Endothelial cell of umbilical vein (primary cell): Measurements from ENCODE around the gene CFAP210. TPM values are rescaled to one million over a fixed set of nuclear protein-coding genes. Genes with fewer than 3 reads are reported as not detected.

Experiments
- BruUV-seq: library from RNA; stranded (reverse); fragments of 400-500 nt; replicated peaks from 2 replicates; lab custom pipeline; 2021; lab: Mats Ljungman, UMichigan
- CTCF ChIA-PET: fragments of 300-600, 350-600 bp; sonication (Branson Sonifier 250); formaldehyde crosslinking; loops from one replicate; lab custom pipeline; 2021; ENCODE audit warnings: antibody characterized with exemption, inconsistent platforms; lab: Charles Lee
- POLR2A ChIA-PET: fragments of 300-600, 350-600 bp; sonication (Branson Sonifier 250); formaldehyde crosslinking; loops from one replicate; lab custom pipeline; 2021; ENCODE audit warnings: antibody characterized with exemption, inconsistent platforms; lab: Charles Lee
- DNase-seq: peaks from one replicate; pipeline ENCODE4 v3.0.0-alpha.2; 2011; ENCODE audit warnings: low read depth, low spot score
- FAIRE-seq: peaks from 2 replicates; lab custom pipeline; 2011; peaks lifted over from hg19 to GRCh38; lab: Jason Lieb, UNC
- H2AFZ ChIP-seq: 2 replicates; pipeline ENCODE4 v1.6.0; 2012; ENCODE audit warnings: low read depth, low read length, control low read depth, inconsistent platforms
- H3K27ac ChIP-seq: 2 replicates; pipeline ENCODE4 v1.5.1; 2011; ENCODE audit warnings: low read depth, mild to moderate bottlenecking, control low read depth, low read length, moderate library complexity; ENCODE audit not compliant: insufficient read depth
- H3K27me3 ChIP-seq, 2 experiments: 2 replicates each; pipeline versions ENCODE4 v1.6.0 to v1.6.1; 2011; ENCODE audit warnings: low read length in 2 of 2, mixed read lengths in 1 of 2; ENCODE audit not compliant: control insufficient read depth in 2 of 2, insufficient read depth in 2 of 2
- H3K36me3 ChIP-seq, 2 experiments: 2 replicates in 1 of 2; 3 replicates in 1 of 2; pipeline ENCODE4 v1.5.1; 2011; ENCODE audit warnings: low read length in 2 of 2, mild to moderate bottlenecking in 1 of 2, moderate library complexity in 1 of 2; ENCODE audit not compliant: control insufficient read depth in 2 of 2, insufficient read depth in 2 of 2; ENCODE audit errors: extremely low read depth in 1 of 2
- H3K4me1 ChIP-seq: 3 replicates; pipeline ENCODE4 v1.5.1; 2011; ENCODE audit warnings: mild to moderate bottlenecking, low read length; ENCODE audit not compliant: control insufficient read depth, insufficient read depth; ENCODE audit errors: extremely low read depth
- H3K4me2 ChIP-seq: 2 replicates; pipeline ENCODE4 v1.6.1; 2011; ENCODE audit warnings: low read length, control low read depth, mixed read lengths; ENCODE audit not compliant: insufficient read depth
- H3K4me3 ChIP-seq, 3 experiments: fragments of 200-600 bp in 1 of 3; sonication (generic), shearing (Covaris generic) in 1 of 3; replicated peaks in 1 of 3; 2 replicates each; pipeline ENCODE4 v1.5.1; 2011 to 2016; ENCODE audit warnings: control low read depth in 3 of 3, low read length in 3 of 3, mild to moderate bottlenecking in 2 of 3, inconsistent platforms in 1 of 3, low read depth in 1 of 3, moderate library complexity in 1 of 3; ENCODE audit not compliant: insufficient read depth in 1 of 3
- H3K79me2 ChIP-seq: 2 replicates; pipeline ENCODE4 v1.6.0; 2012; ENCODE audit warnings: low read length, inconsistent platforms; ENCODE audit not compliant: control insufficient read depth, insufficient read depth
- H3K9ac ChIP-seq: replicated peaks from 2 replicates; pipeline ENCODE3; 2011; ENCODE audit warnings: low read length, control low read depth; ENCODE audit not compliant: insufficient read depth; ENCODE audit errors: extremely low read depth
- H3K9me1 ChIP-seq: replicated peaks from 3 replicates; pipeline ENCODE4 v1.6.0; 2011; ENCODE audit warnings: mild to moderate bottlenecking, low read length; ENCODE audit not compliant: control insufficient read depth, insufficient read depth; ENCODE audit errors: extremely low read depth
- H3K9me3 ChIP-seq: replicated peaks from 2 replicates; pipeline ENCODE4 v1.5.1; 2012; ENCODE audit warnings: low read length, inconsistent platforms; ENCODE audit not compliant: control insufficient read depth, insufficient read depth
- H4K20me1 ChIP-seq: replicated peaks from 2 replicates; pipeline ENCODE3; 2011; ENCODE audit warnings: mild to moderate bottlenecking, low read length; ENCODE audit not compliant: control insufficient read depth, insufficient read depth; ENCODE audit errors: extremely low read depth
- EZH2 ChIP-seq: IDR thresholded peaks from 2 replicates; pipeline ENCODE4 v1.6.1; 2012; ENCODE audit warnings: borderline replicate concordance, low read depth, mild to moderate bottlenecking, moderate library complexity, low read length, inconsistent platforms; ENCODE audit not compliant: severe bottlenecking
- FOS ChIP-seq: IDR thresholded peaks from 2 replicates; pipeline ENCODE4 v1.6.1; 2011; ENCODE audit warnings: mild to moderate bottlenecking, low read length, moderate library complexity, borderline replicate concordance; ENCODE audit not compliant: insufficient read depth
- GATA2 ChIP-seq: IDR thresholded peaks from 2 replicates; pipeline ENCODE4 v1.7.0; 2011; ENCODE audit warnings: low read depth, mild to moderate bottlenecking, moderate library complexity, mixed read lengths, low read length; ENCODE audit not compliant: insufficient read length, insufficient read depth
- JUN ChIP-seq: IDR thresholded peaks from 2 replicates; pipeline ENCODE4 v1.6.1; 2011; ENCODE audit warnings: borderline replicate concordance, low read depth; ENCODE audit not compliant: insufficient read length, insufficient read depth
- MYC ChIP-seq: IDR thresholded peaks from one replicate; pipeline ENCODE4 v1.6.1; 2011; ENCODE audit warnings: mild to moderate bottlenecking, low read depth, low read length
- POLR2A ChIP-seq: IDR thresholded peaks from 2 replicates; pipeline ENCODE4 v1.6.1; 2012; ENCODE audit warnings: low read depth, mild to moderate bottlenecking, control low read depth, low read length
- POLR2AphosphoS5 ChIP-seq: IDR thresholded peaks from 2 replicates; pipeline ENCODE4 v1.6.1; 2012; ENCODE audit warnings: low read depth, mild to moderate bottlenecking, control low read depth, low read length, moderate library complexity; ENCODE audit not compliant: insufficient read depth
- dilution Hi-C: fragments of 300-500 bp; cut with MboI; formaldehyde crosslinking; loops from one replicate; pipeline ENCODE4 v1.15.0; 2019; ENCODE audit warnings: low sequenced_read_pairs; ENCODE audit not compliant: extremely low pct_ligation_motif_present
- intact Hi-C: fragments of 100-400 bp; cut with micrococcal nuclease; formaldehyde crosslinking; loops from one replicate; pipeline ENCODE4 v1.10.0; 2022
- polyA plus RNA-seq, 4 experiments: library from polyadenylated mRNA; depleted of rRNA in 3 of 4; stranded (reverse) in 3 of 4; unstranded in 1 of 4; fragments of >200 nt; gene quantifications; 2 replicates each; pipeline versions ENCODE4 v1.2.1 to v1.2.3, GENCODE V29; 2011 to 2012; ENCODE audit warnings: missing spikeins in 1 of 4
- total RNA-seq: library from RNA; stranded (reverse); gene quantifications from 2 replicates; pipeline ENCODE4 v1.2.3, GENCODE V29; 2021
- TF ChIP-seq, protein P1 (sequence below), 2 donors: IDR thresholded peaks; 1 replicate in 1 of 2; 2 replicates in 1 of 2; pipeline ENCODE4 v1.5.1; 2011; ENCODE audit warnings: low read length in 2 of 2, mild to moderate bottlenecking in 2 of 2, moderate library complexity in 2 of 2, control low read depth in 1 of 2, inconsistent platforms in 1 of 2, low read depth in 1 of 2; ENCODE audit not compliant: insufficient read depth in 1 of 2; ENCODE audit errors: extremely low read depth in 1 of 2
- TF ChIP-seq, protein P2 (sequence below): IDR thresholded peaks from 2 replicates; pipeline ENCODE4 v1.6.1; 2011; ENCODE audit not compliant: insufficient read depth, insufficient read length

The CFAP210 gene
- total and polyA plus RNA-seq, 2 donors (not counting 3 experiments of a cell fraction or from before 2014, with no cell fraction given): not detected

DNA sequence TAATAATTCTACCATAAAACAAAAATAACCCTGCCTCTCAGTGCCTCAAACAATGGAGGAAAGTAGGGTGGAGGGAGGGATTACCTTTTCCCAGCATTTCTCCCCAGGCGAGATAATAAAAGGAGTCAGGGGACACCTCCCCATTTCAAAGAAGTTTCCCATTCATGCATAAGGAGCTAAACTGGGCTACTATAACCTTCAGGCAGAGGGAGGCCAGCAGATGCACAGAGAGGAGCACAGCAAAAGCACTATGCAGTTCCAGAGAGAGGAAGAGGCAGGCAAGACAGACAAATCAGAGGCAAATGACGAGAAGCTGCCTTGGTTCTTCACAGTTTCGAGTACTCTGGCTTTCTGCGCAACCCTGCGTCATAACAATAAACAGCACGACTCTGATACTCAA is 17.4 kb downstream of the CFAP210 start:
- Histone ChIP-seq H2AFZ (no peak overlapping the region), H3K9ac (no peak overlapping the region), H3K79me2 (no peaks in the 10 kb centered on the region), H4K20me1 (no peaks in the 10 kb centered on the region), H3K9me1 (no peaks in the 10 kb centered on the region), H3K4me2 (no peak overlapping the region), H3K36me3 (no peaks in the 10 kb centered on the region), H3K9me3 (no peaks in the 10 kb centered on the region), H3K27me3 (peaks cover 0 to 5% of the 10 kb centered on the region in 2 experiments), H3K4me3 (no peak overlapping the region), H3K4me1 (no peaks in the 10 kb centered on the region), H3K27ac (no peak overlapping the region)
- intact Hi-C loops (no loop called here), dilution Hi-C loops (no loop called here)
- FAIRE-seq (no peak), DNase-seq (no peak)
- CTCF ChIA-PET: interaction anchor here (0.8 kb wide), 1 partner anchor 13 kb away, joined by 3 read pairs; no protein-coding TSS in a partner anchor
- no TSS peak for BruUV-seq
- TF ChIP-seq, protein P1, sequence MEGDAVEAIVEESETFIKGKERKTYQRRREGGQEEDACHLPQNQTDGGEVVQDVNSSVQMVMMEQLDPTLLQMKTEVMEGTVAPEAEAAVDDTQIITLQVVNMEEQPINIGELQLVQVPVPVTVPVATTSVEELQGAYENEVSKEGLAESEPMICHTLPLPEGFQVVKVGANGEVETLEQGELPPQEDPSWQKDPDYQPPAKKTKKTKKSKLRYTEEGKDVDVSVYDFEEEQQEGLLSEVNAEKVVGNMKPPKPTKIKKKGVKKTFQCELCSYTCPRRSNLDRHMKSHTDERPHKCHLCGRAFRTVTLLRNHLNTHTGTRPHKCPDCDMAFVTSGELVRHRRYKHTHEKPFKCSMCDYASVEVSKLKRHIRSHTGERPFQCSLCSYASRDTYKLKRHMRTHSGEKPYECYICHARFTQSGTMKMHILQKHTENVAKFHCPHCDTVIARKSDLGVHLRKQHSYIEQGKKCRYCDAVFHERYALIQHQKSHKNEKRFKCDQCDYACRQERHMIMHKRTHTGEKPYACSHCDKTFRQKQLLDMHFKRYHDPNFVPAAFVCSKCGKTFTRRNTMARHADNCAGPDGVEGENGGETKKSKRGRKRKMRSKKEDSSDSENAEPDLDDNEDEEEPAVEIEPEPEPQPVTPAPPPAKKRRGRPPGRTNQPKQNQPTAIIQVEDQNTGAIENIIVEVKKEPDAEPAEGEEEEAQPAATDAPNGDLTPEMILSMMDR (IDR thresholded peaks at IDR 0.05; ENCODE audit: extremely low read depth in 1 of 2, insufficient read depth in 1 of 2, low read depth in 1 of 2, low read length in 2 of 2): no peak
- TF ChIP-seq FOS (no peak), POLR2AphosphoS5 (no peak)
- TF ChIP-seq, protein P2, sequence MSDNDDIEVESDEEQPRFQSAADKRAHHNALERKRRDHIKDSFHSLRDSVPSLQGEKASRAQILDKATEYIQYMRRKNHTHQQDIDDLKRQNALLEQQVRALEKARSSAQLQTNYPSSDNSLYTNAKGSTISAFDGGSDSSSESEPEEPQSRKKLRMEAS: no peak
- POLR2A ChIA-PET: no interaction called here

DNA sequence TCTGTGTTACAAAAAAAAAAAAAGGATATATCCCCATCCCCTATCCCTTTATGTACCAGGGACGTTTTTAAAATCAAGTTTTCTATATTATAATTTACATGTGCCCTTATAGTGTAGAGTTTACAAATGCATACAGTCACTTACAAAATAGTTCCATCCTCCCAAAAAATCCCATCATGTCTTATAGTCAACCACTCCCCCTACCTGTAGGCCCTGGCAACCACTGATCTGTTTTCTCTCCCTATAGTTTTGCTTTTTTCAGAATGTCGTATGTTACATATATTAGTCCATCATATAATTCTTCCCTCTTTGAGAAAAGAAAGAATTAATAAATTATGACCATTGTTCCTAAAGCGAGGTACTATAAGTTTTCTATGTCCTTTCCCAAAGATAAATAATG is 17.8 kb downstream of the CFAP210 start:
- Histone ChIP-seq H3K9ac (no peak overlapping the region), H3K4me2 (no peak overlapping the region), H3K27ac (no peak overlapping the region), H3K4me1 (no peaks in the 10 kb centered on the region), H3K79me2 (no peaks in the 10 kb centered on the region), H3K27me3 (peaks cover 0 to 1% of the 10 kb centered on the region in 2 experiments), H3K9me1 (no peaks in the 10 kb centered on the region), H3K4me3 (no peak overlapping the region), H3K36me3 (no peaks in the 10 kb centered on the region), H2AFZ (no peak overlapping the region), H4K20me1 (no peaks in the 10 kb centered on the region), H3K9me3 (no peaks in the 10 kb centered on the region)
- CTCF ChIA-PET: no interaction called here
- intact Hi-C loops: no loop called here
- BruUV-seq: no TSS peak
- POLR2A ChIA-PET: no interaction called here
- DNase-seq (no peak), FAIRE-seq (no peak)
- TF ChIP-seq MYC: no peak
- TF ChIP-seq, protein P1 (IDR thresholded peaks at IDR 0.05; ENCODE audit: extremely low read depth in 1 of 2, insufficient read depth in 1 of 2, low read depth in 1 of 2, low read length in 2 of 2): no peak
- TF ChIP-seq EZH2: no peak
- TF ChIP-seq, protein P2: no peak
- no peak for TF ChIP-seq POLR2AphosphoS5
- no peak for TF ChIP-seq GATA2
- no peak for TF ChIP-seq POLR2A
- no peak for TF ChIP-seq JUN
- dilution Hi-C loops: no loop called here
